Activated CD4-positive, alpha-beta memory T cell treated with anti-CD3 and anti-CD28 coated beads for 36 hours (primary cell): ENCODE results near the gene MAPK10. TPM values are rescaled to one million over a fixed set of nuclear protein-coding genes. Genes with fewer than 3 reads are reported as not detected.

Experiments used
- CTCF ChIA-PET: fragments of 350-600 bp; sonication (Branson Sonifier 250); formaldehyde crosslinking; loops from one replicate; lab custom pipeline; 2021; ENCODE audit warnings: antibody characterized with exemption, inconsistent platforms; lab: Charles Lee
- POLR2A ChIA-PET: fragments of 350-600 bp; sonication (Branson Sonifier 250); formaldehyde crosslinking; loops from one replicate; lab custom pipeline; 2021; ENCODE audit warnings: antibody characterized with exemption; lab: Charles Lee
- DNase-seq: peaks from one replicate; pipeline ENCODE4 v3.0.0-alpha.2; 2020
- H3K27ac Mint-ChIP-seq: one replicate; pipeline ENCODE4 v1.8.0; 2021; ENCODE audit warnings: mixed read lengths
- H3K27me3 Mint-ChIP-seq: one replicate; pipeline ENCODE4 v1.8.0; 2021; ENCODE audit warnings: mixed read lengths
- H3K36me3 Mint-ChIP-seq: one replicate; pipeline ENCODE4 v1.8.0; 2021; ENCODE audit warnings: mixed read lengths
- H3K4me1 Mint-ChIP-seq: one replicate; pipeline ENCODE4 v1.8.0; 2021; ENCODE audit warnings: low read depth, mixed read lengths
- H3K4me3 Mint-ChIP-seq: one replicate; pipeline ENCODE4 v1.8.0; 2021; ENCODE audit warnings: mild to moderate bottlenecking, mixed read lengths
- H3K9me3 Mint-ChIP-seq: one replicate; pipeline ENCODE4 v1.8.0; 2021; ENCODE audit warnings: mixed read lengths
- intact Hi-C: fragments of 100-400 bp; cut with micrococcal nuclease; formaldehyde crosslinking; loops from one replicate; pipeline ENCODE4 v1.15.1; 2023
- total RNA-seq, 2 experiments: library from RNA; stranded (reverse); gene quantifications; one replicate each; pipeline ENCODE4 v1.2.3, GENCODE V29; 2021

The MAPK10 gene
- total RNA-seq, 2 experiments from 2014 or later = not detected

DNA sequence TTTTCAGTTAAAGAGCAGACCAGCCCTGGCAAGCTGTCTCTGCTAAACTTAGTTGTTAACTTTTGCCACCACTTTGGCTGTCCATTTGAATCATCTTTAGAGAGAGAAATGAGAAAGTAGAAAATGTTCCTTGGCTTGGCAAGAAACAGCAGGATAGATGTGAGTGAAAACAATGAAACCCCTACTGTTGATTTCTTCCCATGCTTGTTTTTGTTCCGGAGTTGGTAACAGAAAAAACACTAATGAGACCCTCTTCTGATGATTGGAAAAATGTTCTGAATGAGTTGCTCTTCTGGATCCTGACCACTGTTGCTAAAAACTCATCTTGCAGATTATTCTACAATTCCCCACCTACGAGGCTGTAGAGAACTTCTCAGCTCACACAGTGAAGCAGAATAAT is 203.3 kb downstream of the MAPK10 start:
- POLR2A ChIA-PET = no interaction called here
- Mint-ChIP-seq H3K27me3 (no peaks in the 10 kb centered on the region), H3K36me3 (no peaks in the 10 kb centered on the region), H3K4me3 (no peak overlapping the region), H3K9me3 (no peaks in the 10 kb centered on the region), H3K4me1 (no peaks in the 10 kb centered on the region), H3K27ac (no peak overlapping the region)
- CTCF ChIA-PET = no interaction called here
- intact Hi-C loops = no loop called here
- no peak for DNase-seq

DNA sequence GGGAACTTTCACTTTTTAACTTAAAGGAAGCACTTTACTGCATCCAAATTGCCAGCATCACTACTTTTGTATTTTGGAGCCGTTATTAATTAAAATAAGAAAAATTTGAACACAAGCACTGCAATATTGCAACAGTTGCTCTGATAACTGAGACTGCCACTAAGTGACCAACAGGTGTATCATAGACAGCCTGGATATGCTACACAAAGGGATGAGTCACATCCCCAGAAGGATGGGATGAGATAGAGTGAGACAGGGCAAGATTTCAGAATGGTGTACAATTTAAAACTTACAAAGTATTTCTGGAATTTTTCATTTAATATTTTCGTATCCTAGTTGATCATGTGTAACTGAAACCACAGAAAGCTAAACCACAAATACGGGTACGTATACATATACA is 204.1 kb downstream of the MAPK10 start:
- CTCF ChIA-PET = no interaction called here
- intact Hi-C loops = no loop called here

DNA sequence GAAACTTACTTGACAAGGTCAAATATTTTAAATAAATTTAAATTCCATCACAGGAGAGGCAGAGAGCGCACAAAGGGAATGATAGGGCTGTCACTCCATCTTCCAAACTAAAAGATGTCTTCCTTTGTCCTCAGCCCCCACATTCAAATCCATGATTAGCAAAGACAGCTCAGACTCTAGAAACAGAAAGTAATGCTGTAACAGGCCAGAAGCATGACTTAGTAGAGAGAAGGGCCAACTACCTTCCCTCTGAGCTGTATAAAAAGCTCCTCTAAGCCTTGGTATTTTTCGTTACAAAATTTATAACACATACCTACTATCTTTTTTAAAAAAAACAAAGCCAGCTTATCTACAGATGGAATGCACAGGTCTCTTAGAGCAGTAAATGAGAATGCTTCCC is 207.4 kb downstream of the MAPK10 start:
- Mint-ChIP-seq H3K36me3 (no peaks in the 10 kb centered on the region), H3K27ac (no peak overlapping the region), H3K4me3 (no peak overlapping the region), H3K9me3 (no peaks in the 10 kb centered on the region), H3K4me1 (no peaks in the 10 kb centered on the region), H3K27me3 (no peaks in the 10 kb centered on the region)
- CTCF ChIA-PET = no interaction called here
- intact Hi-C loops = no loop called here
- no peak for DNase-seq
- POLR2A ChIA-PET = no interaction called here

More for the DNA sequence above, 204.1 kb downstream of the MAPK10 start:
- Mint-ChIP-seq H3K36me3 (no peaks in the 10 kb centered on the region), H3K9me3 (no peaks in the 10 kb centered on the region), H3K27ac (no peak overlapping the region), H3K27me3 (no peaks in the 10 kb centered on the region), H3K4me3 (no peak overlapping the region), H3K4me1 (no peaks in the 10 kb centered on the region)
- no peak for DNase-seq
- POLR2A ChIA-PET = no interaction called here

GRCh38 chr4:86151196-86151595 is 208.7 kb downstream of the MAPK10 start:
- Mint-ChIP-seq H3K9me3 (peaks cover 2% of the 10 kb centered on the region), H3K4me1 (no peaks in the 10 kb centered on the region), H3K27ac (no peak overlapping the region), H3K36me3 (no peaks in the 10 kb centered on the region), H3K27me3 (no peaks in the 10 kb centered on the region), H3K4me3 (no peak overlapping the region)
- intact Hi-C loops = no loop called here
- CTCF ChIA-PET = no interaction called here
- DNase-seq = no peak
- POLR2A ChIA-PET = no interaction called here

DNA sequence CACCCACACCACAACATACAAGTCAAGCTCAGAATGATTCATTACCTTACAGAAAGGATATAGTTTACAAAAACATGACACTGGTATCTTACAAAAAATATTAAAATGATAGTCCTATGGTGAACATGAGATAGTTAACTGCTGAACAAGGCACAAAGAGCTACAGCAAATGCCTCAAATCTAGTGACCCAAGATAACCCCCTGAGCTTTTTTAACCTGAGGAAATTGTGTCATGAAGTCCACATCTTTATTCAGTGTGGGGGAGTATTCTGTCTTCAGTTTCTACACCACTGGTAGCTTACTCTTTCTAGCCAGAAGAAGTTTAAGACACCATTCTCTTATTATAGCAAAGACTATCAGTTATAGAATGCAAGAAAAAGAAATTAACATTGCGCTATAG is 218.7 kb downstream of the MAPK10 start:
- Mint-ChIP-seq H3K4me1 (no peaks in the 10 kb centered on the region), H3K27me3 (no peaks in the 10 kb centered on the region), H3K4me3 (no peak overlapping the region), H3K27ac (no peak overlapping the region), H3K9me3 (peaks cover 2% of the 10 kb centered on the region), H3K36me3 (no peaks in the 10 kb centered on the region)
- no peak for DNase-seq
- ChIA-PET CTCF (no interaction called here), POLR2A (no interaction called here)
- intact Hi-C loops = no loop called here

- no peak overlapping the region for H3K27ac Mint-ChIP-seq
- DNase-seq = no peak
- H3K27me3 Mint-ChIP-seq = no peaks in the 10 kb centered on the region
- POLR2A ChIA-PET = no interaction called here
- H3K9me3 Mint-ChIP-seq = no peaks in the 10 kb centered on the region
- intact Hi-C loops = no loop called here
- CTCF ChIA-PET = no interaction called here
- no peaks in the 10 kb centered on the region for H3K36me3 Mint-ChIP-seq
- no peak overlapping the region for H3K4me3 Mint-ChIP-seq
- H3K4me1 Mint-ChIP-seq = no peaks in the 10 kb centered on the region
Measured at GRCh38 chr4:86132468-86132867, 227.4 kb downstream of the MAPK10 start.

GRCh38 chr4:86131456-86131855 is 228.4 kb downstream of the MAPK10 start:
- no peak for DNase-seq
- H3K27me3 Mint-ChIP-seq = no peaks in the 10 kb centered on the region
- H3K9me3 Mint-ChIP-seq = no peaks in the 10 kb centered on the region
- no peak overlapping the region for H3K27ac Mint-ChIP-seq
- ChIA-PET CTCF (no interaction called here), POLR2A (no interaction called here)
- H3K4me1 Mint-ChIP-seq = no peaks in the 10 kb centered on the region
- intact Hi-C loops = no loop called here
- H3K36me3 Mint-ChIP-seq = no peaks in the 10 kb centered on the region
- H3K4me3 Mint-ChIP-seq = no peak overlapping the region

DNA sequence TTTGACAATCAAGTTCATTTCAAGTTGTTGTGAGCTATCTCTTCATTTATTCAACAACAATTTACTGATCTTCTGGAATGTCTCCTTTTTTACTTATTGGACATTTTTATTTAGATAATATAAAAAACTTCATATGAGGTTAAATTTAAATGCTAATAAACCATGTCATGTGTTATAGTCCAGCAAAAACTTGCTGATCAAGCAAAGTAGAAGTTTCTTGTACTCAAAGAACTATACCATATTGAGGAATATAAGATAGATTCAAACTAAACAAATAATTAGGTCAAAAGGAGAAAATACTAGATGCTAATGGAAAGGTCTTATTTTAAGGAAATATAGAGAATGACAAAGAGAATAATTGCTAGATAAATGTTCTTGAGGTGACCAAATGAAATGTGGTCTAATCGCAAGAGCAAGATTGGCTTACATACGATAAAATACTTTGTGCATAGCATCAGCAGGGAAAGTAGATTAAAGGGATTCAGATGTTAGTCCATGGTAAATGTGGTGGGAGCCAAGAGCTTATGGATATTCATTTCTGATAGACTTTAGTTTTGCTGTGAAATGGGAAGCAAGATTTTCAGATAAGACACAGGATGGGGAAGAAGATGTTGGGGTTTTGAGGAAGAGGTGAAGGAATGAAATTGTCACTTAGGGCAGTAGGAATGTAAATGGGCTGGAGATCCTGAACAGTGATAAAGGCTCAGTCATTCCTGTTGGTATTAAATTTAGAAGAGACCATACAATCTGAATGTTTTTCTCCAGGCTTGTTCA is 229.5 kb downstream of the MAPK10 start:
- H3K27me3 Mint-ChIP-seq = no peaks in the 10 kb centered on the region
- ChIA-PET CTCF (no interaction called here), POLR2A (no interaction called here)
- H3K4me3 Mint-ChIP-seq = no peak overlapping the region
- H3K36me3 Mint-ChIP-seq = no peaks in the 10 kb centered on the region
- H3K27ac Mint-ChIP-seq = no peak overlapping the region
- H3K4me1 Mint-ChIP-seq = no peaks in the 10 kb centered on the region
- DNase-seq = no peak
- H3K9me3 Mint-ChIP-seq = no peaks in the 10 kb centered on the region
- intact Hi-C loops = no loop called here

- no peaks in the 10 kb centered on the region for H3K4me1 Mint-ChIP-seq
- CTCF ChIA-PET = no interaction called here
- no peaks in the 10 kb centered on the region for H3K9me3 Mint-ChIP-seq
Measured at GRCh38 chr4:86129546-86129945, 230.3 kb downstream of the MAPK10 start.

DNA sequence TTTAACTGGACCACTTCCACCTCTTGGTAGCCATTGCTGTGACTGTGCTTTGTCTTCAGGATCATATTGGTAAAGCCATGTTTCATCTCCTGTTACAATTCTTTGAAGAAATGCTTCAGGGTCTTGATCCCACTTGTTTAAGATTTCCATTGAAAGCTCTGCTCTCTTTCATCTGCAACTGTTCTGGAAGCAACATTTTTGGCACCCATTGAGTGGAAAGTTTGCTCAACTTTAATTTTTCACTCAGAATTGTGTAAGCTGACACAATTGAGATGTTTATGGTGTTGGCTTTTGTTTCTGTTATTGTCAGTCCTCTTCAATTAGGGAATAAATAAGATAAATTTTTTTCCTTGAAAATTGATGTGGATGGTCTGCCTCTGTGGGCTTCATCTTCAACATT is 237.4 kb downstream of the MAPK10 start:
- POLR2A ChIA-PET = no interaction called here
- no peak overlapping the region for H3K27ac Mint-ChIP-seq
- no peak overlapping the region for H3K4me3 Mint-ChIP-seq
- H3K4me1 Mint-ChIP-seq = no peaks in the 10 kb centered on the region
- CTCF ChIA-PET = no interaction called here
- no peaks in the 10 kb centered on the region for H3K36me3 Mint-ChIP-seq
- intact Hi-C loops = no loop called here
- no peak for DNase-seq
- no peaks in the 10 kb centered on the region for H3K27me3 Mint-ChIP-seq
- H3K9me3 Mint-ChIP-seq = peaks cover 5% of the 10 kb centered on the region

More at GRCh38 chr4:86129546-86129945, 230.3 kb downstream of the MAPK10 start:
- DNase-seq = no peak
- Mint-ChIP-seq H3K36me3 (no peaks in the 10 kb centered on the region), H3K4me3 (no peak overlapping the region), H3K27me3 (no peaks in the 10 kb centered on the region), H3K27ac (no peak overlapping the region)
- POLR2A ChIA-PET = no interaction called here
- intact Hi-C loops = no loop called here

- no peak overlapping the region for H3K4me3 Mint-ChIP-seq
- no peak overlapping the region for H3K27ac Mint-ChIP-seq
- H3K9me3 Mint-ChIP-seq = peaks cover 9% of the 10 kb centered on the region
- H3K4me1 Mint-ChIP-seq = no peaks in the 10 kb centered on the region
- CTCF ChIA-PET = no interaction called here
- intact Hi-C loops = no loop called here
- DNase-seq = no peak
- H3K36me3 Mint-ChIP-seq = no peaks in the 10 kb centered on the region
- POLR2A ChIA-PET = no interaction called here
- H3K27me3 Mint-ChIP-seq = no peaks in the 10 kb centered on the region
Measured at GRCh38 chr4:86118711-86119110, 241.1 kb downstream of the MAPK10 start.

DNA sequence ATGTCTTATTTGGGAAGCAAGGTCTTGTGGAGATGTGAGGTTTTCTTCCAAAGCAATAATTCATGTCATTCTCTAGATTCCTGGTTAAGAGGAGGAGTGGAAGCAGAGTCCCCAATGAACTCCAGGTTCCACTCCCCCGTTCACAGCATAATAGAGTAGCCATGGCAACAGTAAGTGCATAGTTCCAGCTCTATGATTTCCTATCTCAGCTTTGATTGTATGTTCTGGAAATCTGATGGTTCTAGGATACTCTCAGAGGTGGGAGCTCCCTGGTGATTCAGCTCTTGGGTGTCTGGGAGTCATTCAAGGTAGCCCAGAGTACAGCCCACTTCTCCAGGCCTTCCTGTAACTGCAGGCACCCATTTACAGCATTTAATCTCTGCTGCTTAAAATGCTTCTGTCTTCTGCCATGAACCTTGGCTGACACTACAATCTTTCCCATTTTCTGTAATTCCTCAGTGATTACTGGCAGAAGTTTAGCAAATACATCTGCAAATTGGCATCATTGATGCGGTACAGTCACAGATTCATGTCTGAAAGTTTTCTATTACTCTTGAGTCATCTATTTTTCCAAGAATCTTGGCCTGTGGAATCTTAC is 242.0 kb downstream of the MAPK10 start:
- no peaks in the 10 kb centered on the region for H3K4me1 Mint-ChIP-seq
- no peaks in the 10 kb centered on the region for H3K27me3 Mint-ChIP-seq
- H3K4me3 Mint-ChIP-seq = no peak overlapping the region
- peaks cover 8% of the 10 kb centered on the region for H3K9me3 Mint-ChIP-seq
- intact Hi-C loops = no loop called here
- DNase-seq = no peak
- no peaks in the 10 kb centered on the region for H3K36me3 Mint-ChIP-seq
- ChIA-PET CTCF (no interaction called here), POLR2A (no interaction called here)
- no peak overlapping the region for H3K27ac Mint-ChIP-seq

- no peaks in the 10 kb centered on the region for H3K27me3 Mint-ChIP-seq
- H3K27ac Mint-ChIP-seq = no peak overlapping the region
- ChIA-PET CTCF (no interaction called here), POLR2A (no interaction called here)
- H3K4me3 Mint-ChIP-seq = no peak overlapping the region
- no peaks in the 10 kb centered on the region for H3K36me3 Mint-ChIP-seq
- DNase-seq = no peak
- H3K9me3 Mint-ChIP-seq = peaks cover 19% of the 10 kb centered on the region
- no peaks in the 10 kb centered on the region for H3K4me1 Mint-ChIP-seq
- intact Hi-C loops = no loop called here
Measured at GRCh38 chr4:86114563-86114962, 245.3 kb downstream of the MAPK10 start.
